ENCODE results near the gene CHRNA3. TPM values are rescaled to one million over a fixed set of nuclear protein-coding genes. Genes with fewer than 3 reads are reported as not detected.

The CHRNA3 gene
- total RNA-seq, 2 donors from 2014 or later = 0.52 TPM; not detected in 1

DNA sequence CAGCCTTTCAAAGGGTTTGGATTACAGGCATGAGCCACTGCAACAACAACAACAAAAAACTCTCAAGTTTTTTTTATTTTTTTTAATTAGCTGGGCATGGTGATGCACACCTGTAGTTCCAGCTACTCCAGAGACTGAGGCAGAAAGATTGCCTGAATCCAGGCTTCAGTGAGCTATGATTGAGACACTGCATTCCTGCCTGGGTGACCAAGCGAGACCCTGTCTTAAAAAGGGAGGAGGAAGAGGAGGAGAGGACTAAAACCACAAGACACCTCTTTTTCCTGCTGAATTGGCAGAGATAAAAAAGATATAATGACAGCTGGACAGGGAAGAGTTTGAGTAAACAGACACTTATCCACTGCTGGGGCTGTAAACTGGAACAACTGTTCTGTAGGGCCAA is 42.9 kb upstream of the CHRNA3 start:
- WGBS, 2 donors = 62 to 76% methylated on average over 1 of the region's 1 CpG
- Histone ChIP-seq H3K4me1 (no peaks in the 10 kb centered on the region), H3K4me3 (no peak overlapping the region), H3K27me3 (no peaks in the 10 kb centered on the region), H3K36me3 (replicated peaks in 1 of 2; ENCODE audit: insufficient read depth in 1 of 2, low read depth in 2 of 2) (no peaks in the 10 kb centered on the region), H3K27ac (no peak overlapping the region), H3K9me3 (no peaks in the 10 kb centered on the region)
- DNase-seq (no peak), ATAC-seq (no peak)
- intact Hi-C loops (cut with DNase I) = no loop called here
- TF ChIP-seq POLR2A (IDR thresholded peaks at IDR 0.05) = no peak

DNA sequence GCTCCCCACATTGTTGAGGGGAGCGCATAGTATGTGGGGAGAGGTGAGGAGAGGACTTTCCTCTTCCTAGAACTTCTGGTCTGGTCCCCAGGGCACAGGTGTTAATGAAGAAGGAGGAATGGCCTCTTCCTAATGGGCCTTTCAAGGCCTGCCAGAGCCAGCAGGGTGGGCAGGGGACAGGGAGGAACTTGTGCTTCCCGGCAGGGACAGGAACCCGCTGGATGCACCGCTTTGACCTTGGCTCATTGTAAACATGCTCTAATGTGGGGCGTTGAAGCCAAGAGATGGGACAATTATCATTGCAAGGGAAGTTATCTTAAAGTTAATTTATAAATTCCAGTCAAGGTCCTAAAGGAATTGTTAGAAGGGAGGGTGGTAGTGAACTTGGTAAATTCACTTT is 41.2 kb upstream of the CHRNA3 start:
- 50 to 56% methylated on average over 4 to 5 of the region's 5 CpGs for WGBS, 2 donors
- intact Hi-C loops (cut with DNase I) = no loop called here

DNA sequence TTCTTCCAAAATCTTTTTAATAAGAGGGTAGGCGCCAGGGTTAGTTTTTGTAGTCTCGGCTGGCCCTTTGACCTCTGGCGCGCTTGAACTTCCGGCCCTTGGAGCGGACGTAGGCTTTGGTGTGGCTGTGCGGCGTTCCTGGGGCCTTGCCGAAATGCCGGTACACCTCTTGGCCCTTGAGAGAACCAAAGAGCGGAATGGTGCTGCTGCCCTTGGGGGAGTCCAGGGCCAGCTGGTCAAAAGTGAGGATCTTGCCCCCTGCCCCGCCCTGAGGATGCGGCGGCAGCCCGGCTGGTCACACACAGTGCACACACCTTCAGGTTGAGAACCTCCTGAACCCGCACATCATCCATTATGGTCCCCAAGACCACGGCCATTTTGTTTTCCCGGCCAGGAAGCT is 40.2 kb upstream of the CHRNA3 start:
- Histone ChIP-seq H3K27me3 (no peaks in the 10 kb centered on the region), H3K4me3 (no peak overlapping the region), H3K27ac (no peak overlapping the region), H3K36me3 (replicated peaks in 1 of 2; ENCODE audit: insufficient read depth in 1 of 2, low read depth in 2 of 2) (no peaks in the 10 kb centered on the region), H3K4me1 (no peaks in the 10 kb centered on the region), H3K9me3 (no peaks in the 10 kb centered on the region)
- no peak for TF ChIP-seq POLR2A (IDR thresholded peaks at IDR 0.05)
- TF ChIP-seq, protein P1, sequence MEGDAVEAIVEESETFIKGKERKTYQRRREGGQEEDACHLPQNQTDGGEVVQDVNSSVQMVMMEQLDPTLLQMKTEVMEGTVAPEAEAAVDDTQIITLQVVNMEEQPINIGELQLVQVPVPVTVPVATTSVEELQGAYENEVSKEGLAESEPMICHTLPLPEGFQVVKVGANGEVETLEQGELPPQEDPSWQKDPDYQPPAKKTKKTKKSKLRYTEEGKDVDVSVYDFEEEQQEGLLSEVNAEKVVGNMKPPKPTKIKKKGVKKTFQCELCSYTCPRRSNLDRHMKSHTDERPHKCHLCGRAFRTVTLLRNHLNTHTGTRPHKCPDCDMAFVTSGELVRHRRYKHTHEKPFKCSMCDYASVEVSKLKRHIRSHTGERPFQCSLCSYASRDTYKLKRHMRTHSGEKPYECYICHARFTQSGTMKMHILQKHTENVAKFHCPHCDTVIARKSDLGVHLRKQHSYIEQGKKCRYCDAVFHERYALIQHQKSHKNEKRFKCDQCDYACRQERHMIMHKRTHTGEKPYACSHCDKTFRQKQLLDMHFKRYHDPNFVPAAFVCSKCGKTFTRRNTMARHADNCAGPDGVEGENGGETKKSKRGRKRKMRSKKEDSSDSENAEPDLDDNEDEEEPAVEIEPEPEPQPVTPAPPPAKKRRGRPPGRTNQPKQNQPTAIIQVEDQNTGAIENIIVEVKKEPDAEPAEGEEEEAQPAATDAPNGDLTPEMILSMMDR (IDR thresholded peaks at IDR 0.05) = no peak
- intact Hi-C loops (cut with DNase I) = no loop called here
- 92 to 93% methylated on average over 15 to 19 of the region's 19 CpGs for WGBS, 2 donors
- ATAC-seq = no peak
- no peak for DNase-seq

More for the DNA sequence above, 41.2 kb upstream of the CHRNA3 start:
- DNase-seq (no peak), ATAC-seq (no peak)
- Histone ChIP-seq H3K4me1 (no peaks in the 10 kb centered on the region), H3K4me3 (no peak overlapping the region), H3K27ac (no peak overlapping the region), H3K27me3 (no peaks in the 10 kb centered on the region), H3K9me3 (no peaks in the 10 kb centered on the region), H3K36me3 (replicated peaks in 1 of 2; ENCODE audit: insufficient read depth in 1 of 2, low read depth in 2 of 2) (no peaks in the 10 kb centered on the region)
- TF ChIP-seq, protein P1 (IDR thresholded peaks at IDR 0.05) = no peak
- no peak for TF ChIP-seq POLR2A (IDR thresholded peaks at IDR 0.05)

- DNase-seq (no peak), ATAC-seq (no peak)
- H3K4me1 ChIP-seq = no peaks in the 10 kb centered on the region
- 58 to 64% methylated on average over 9 of the region's 9 CpGs for WGBS, 2 donors
- intact Hi-C loops (cut with DNase I) = no loop called here
- H3K27me3 ChIP-seq = no peaks in the 10 kb centered on the region
- H3K36me3 ChIP-seq (replicated peaks in 1 of 2; ENCODE audit: insufficient read depth in 1 of 2, low read depth in 2 of 2) = no peaks in the 10 kb centered on the region
- no peaks in the 10 kb centered on the region for H3K9me3 ChIP-seq
- H3K4me3 ChIP-seq = no peak overlapping the region
- no peak overlapping the region for H3K27ac ChIP-seq
- no peak for TF ChIP-seq POLR2A (IDR thresholded peaks at IDR 0.05)
- TF ChIP-seq, protein P1 (IDR thresholded peaks at IDR 0.05) = no peak
Observed at GRCh38 chr15:78660584-78660983, 39.8 kb upstream of the CHRNA3 start.

DNA sequence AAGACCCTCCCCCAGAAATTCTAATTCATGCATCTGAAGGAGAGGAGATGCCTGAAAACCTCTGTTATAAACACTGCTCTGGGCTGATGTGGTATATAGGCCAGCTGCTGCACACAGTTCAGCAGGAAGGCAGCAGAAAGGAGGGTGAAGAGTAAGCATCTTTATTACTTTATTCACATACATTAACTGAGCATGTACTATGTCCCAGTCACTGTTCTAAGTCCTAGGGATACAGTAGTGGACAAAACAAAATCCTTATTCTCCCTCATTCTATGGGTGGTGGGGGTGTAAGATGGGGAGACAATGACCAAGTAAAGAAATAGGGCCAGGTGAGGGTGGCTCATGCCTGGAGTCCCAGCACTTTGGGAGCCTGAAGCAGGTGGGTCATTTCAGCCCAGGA is 38.0 kb upstream of the CHRNA3 start:
- no peak overlapping the region for H3K4me3 ChIP-seq
- intact Hi-C loops (cut with DNase I) = no loop called here
- no peak for TF ChIP-seq POLR2A (IDR thresholded peaks at IDR 0.05)
- TF ChIP-seq, protein P1 (IDR thresholded peaks at IDR 0.05) = no peak
- H3K9me3 ChIP-seq = no peaks in the 10 kb centered on the region
- ATAC-seq (no peak), DNase-seq (no peak)
- no peaks in the 10 kb centered on the region for H3K36me3 ChIP-seq (replicated peaks in 1 of 2; ENCODE audit: insufficient read depth in 1 of 2, low read depth in 2 of 2)
- no peaks in the 10 kb centered on the region for H3K4me1 ChIP-seq
- H3K27ac ChIP-seq = no peak overlapping the region
- H3K27me3 ChIP-seq = no peaks in the 10 kb centered on the region

All from body of pancreas (tissue), 4 donors.